A673 (cell line): ENCODE results near the gene TBC1D24.

Experiments
- CTCF ChIP-seq: fragments of 300-800, 200-600 bp; sonication (generic); conservative IDR thresholded peaks from 2 replicates; pipeline ENCODE4 v1.5.1; 2017; ENCODE audit warnings: low read depth, mild to moderate bottlenecking, antibody characterized with exemption, low read length, moderate library complexity, mixed read lengths
- EZH2 ChIP-seq: fragments of 200-600 bp; sonication (generic); IDR thresholded peaks from 2 replicates; pipeline ENCODE4 v1.6.1; 2017; ENCODE audit warnings: borderline replicate concordance, low read depth, mild to moderate bottlenecking, mixed read lengths, antibody characterized with exemption, low read length; ENCODE audit not compliant: poor library complexity, severe bottlenecking

- TF ChIP-seq CTCF = no peak
- no peak for TF ChIP-seq EZH2
Observed at GRCh38 chr16:2511128-2511800, 36.3 kb downstream of the TBC1D24 start.
